Limb (tissue), 2 donors: ENCODE measurements around the gene OTOG.

Experiments
- DNase-seq, 2 donors: peaks; one replicate each; pipeline ENCODE4 v3.0.0-alpha.2; 2016; ENCODE audit errors: extremely low spot score in 2 of 2

Gene OTOG

GRCh38 chr11:17602105-17603001 is 55.3 kb downstream of the OTOG start:
- DNase-seq = peak in 1 of 2 donors; percentile 21

- DNase-seq = no peak
Observed at GRCh38 chr11:17603056-17603825, 56.2 kb downstream of the OTOG start.

- no peak for DNase-seq
Observed at GRCh38 chr11:17604201-17604914, 57.3 kb downstream of the OTOG start.

- no peak for DNase-seq
Observed at GRCh38 chr11:17604915-17605233, 57.8 kb downstream of the OTOG start.

GRCh38 chr11:17605651-17606122 is 58.6 kb downstream of the OTOG start:
- DNase-seq = no peak

- no peak for DNase-seq
Observed at GRCh38 chr11:17606233-17607082, 59.4 kb downstream of the OTOG start.

- DNase-seq = no peak
Observed at GRCh38 chr11:17607083-17607429, 60.0 kb downstream of the OTOG start.

- no peak for DNase-seq
Observed at GRCh38 chr11:17607591-17608570, 60.8 kb downstream of the OTOG start.

GRCh38 chr11:17608821-17609220 is 61.8 kb downstream of the OTOG start:
- no peak for DNase-seq

- DNase-seq = no peak
Observed at GRCh38 chr11:17609291-17610084, 62.4 kb downstream of the OTOG start.

GRCh38 chr11:17610085-17610894 is 63.2 kb downstream of the OTOG start:
- DNase-seq = no peak

GRCh38 chr11:17611049-17611448 is 64.0 kb downstream of the OTOG start:
- no peak for DNase-seq

GRCh38 chr11:17611503-17612220 is 64.6 kb downstream of the OTOG start:
- DNase-seq = no peak

- no peak for DNase-seq
Observed at GRCh38 chr11:17612221-17613188, 65.4 kb downstream of the OTOG start.

- no peak for DNase-seq
Observed at GRCh38 chr11:17613428-17613962, 66.4 kb downstream of the OTOG start.

GRCh38 chr11:17613983-17614382 is 66.9 kb downstream of the OTOG start:
- no peak for DNase-seq
